Stimulated activated CD8-positive, alpha-beta memory T cell treated with anti-CD3 and anti-CD28 coated beads, Interleukin-12 subunit alpha, Interleukin-12 subunit beta, amount 100 ng/mL, for 4 hours (primary cell): ENCODE data around the gene RAB31.

ENCODE experiments used
- DNase-seq: peaks from one replicate; pipeline ENCODE4 v3.0.0-alpha.2; 2020; ENCODE audit warnings: low read depth

Gene RAB31

GRCh38 chr18:9694174-9694573 is 13.9 kb upstream of the RAB31 start:
- DNase-seq, result no peak

GRCh38 chr18:9694952-9695495 is 13.1 kb upstream of the RAB31 start:
- DNase-seq, result no peak

- DNase-seq, result no peak
Observed at GRCh38 chr18:9695605-9696004, 12.5 kb upstream of the RAB31 start.

- no peak for DNase-seq
Observed at GRCh38 chr18:9696112-9696511, 12.0 kb upstream of the RAB31 start.

- no peak for DNase-seq
Observed at GRCh38 chr18:9696701-9697100, 11.4 kb upstream of the RAB31 start.

- no peak for DNase-seq
Observed at GRCh38 chr18:9697121-9697520, 11.0 kb upstream of the RAB31 start.

GRCh38 chr18:9698497-9698896 is 9.6 kb upstream of the RAB31 start:
- DNase-seq, result no peak

- DNase-seq, result no peak
Observed at GRCh38 chr18:9700261-9700796, 7.8 kb upstream of the RAB31 start.

- no peak for DNase-seq
Observed at GRCh38 chr18:9701609-9702349, 6.3 kb upstream of the RAB31 start.

- DNase-seq, result no peak
Observed at GRCh38 chr18:9704233-9705118, 3.6 kb upstream of the RAB31 start.

GRCh38 chr18:9705183-9705829 is 2.8 kb upstream of the RAB31 start:
- no peak for DNase-seq

GRCh38 chr18:9706081-9706935 is 1.8 kb upstream of the RAB31 start:
- DNase-seq, result no peak

GRCh38 chr18:9707381-9708056 is 582 bp upstream of the RAB31 start:
- no peak for DNase-seq

GRCh38 chr18:9708434-9709303 is 568 bp downstream of the RAB31 start:
- DNase-seq, result no peak

GRCh38 chr18:9709304-9709877 is 1.3 kb downstream of the RAB31 start:
- DNase-seq, result no peak

- no peak for DNase-seq
Observed at GRCh38 chr18:9710037-9710436, 1.9 kb downstream of the RAB31 start.

- DNase-seq, result no peak
Observed at GRCh38 chr18:9711361-9712129, 3.4 kb downstream of the RAB31 start.

- DNase-seq, result no peak
Observed at GRCh38 chr18:9712130-9712577, 4.1 kb downstream of the RAB31 start.
